Glutamatergic neuron (in vitro differentiated cells): Measurements from ENCODE around the gene ADAMTS13. TPM values are rescaled to one million over a fixed set of nuclear protein-coding genes. Genes with fewer than 3 reads are reported as not detected.
A peak's percentile ranks its signal among the peaks of the same experiment; 100 is the strongest.

ENCODE experiments used
- DNase-seq: peaks from one replicate; pipeline ENCODE4 v3.0.0; 2022
- H3K27ac Mint-ChIP-seq: one replicate; pipeline ENCODE4 v1.8.0; 2020; ENCODE audit warnings: mild to moderate bottlenecking, mixed read lengths, inconsistent platforms; ENCODE audit not compliant: unreplicated experiment
- H3K27me3 Mint-ChIP-seq: one replicate; pipeline ENCODE4 v1.8.0; 2020; ENCODE audit warnings: mild to moderate bottlenecking, moderate library complexity, mixed read lengths, inconsistent platforms; ENCODE audit not compliant: unreplicated experiment
- H3K36me3 Mint-ChIP-seq: one replicate; pipeline ENCODE4 v1.8.0; 2020; ENCODE audit warnings: mild to moderate bottlenecking, mixed read lengths, inconsistent platforms; ENCODE audit not compliant: unreplicated experiment
- H3K4me1 Mint-ChIP-seq: one replicate; pipeline ENCODE4 v1.8.0; 2020; ENCODE audit warnings: mild to moderate bottlenecking, low read depth, mixed read lengths, inconsistent platforms; ENCODE audit not compliant: unreplicated experiment
- H3K4me3 Mint-ChIP-seq: one replicate; pipeline ENCODE4 v1.8.0; 2020; ENCODE audit warnings: mild to moderate bottlenecking, mixed read lengths, inconsistent platforms; ENCODE audit not compliant: unreplicated experiment
- H3K9me3 Mint-ChIP-seq: one replicate; pipeline ENCODE4 v1.8.0; 2020; ENCODE audit warnings: mild to moderate bottlenecking, moderate library complexity, mixed read lengths, inconsistent platforms; ENCODE audit not compliant: unreplicated experiment
- CTCF ChIP-seq: fragments of 200-600 bp; sonication (generic); IDR thresholded peaks from one replicate; pipeline ENCODE4 v1.5.0; 2021; ENCODE audit not compliant: partially characterized antibody, unreplicated experiment
- total RNA-seq: library from RNA; stranded (reverse); fragmentation: NEBNext Ultra II Directional; extraction: Animal tissue kit (Norgen Biotek cat#: 25700); gene quantifications from one replicate; pipeline ENCODE4 v1.2.1, GENCODE V29; 2021; ENCODE audit not compliant: unreplicated experiment

ADAMTS13 gene
- total RNA-seq, 1 donor from 2014 or later: 27.9 TPM

DNA sequence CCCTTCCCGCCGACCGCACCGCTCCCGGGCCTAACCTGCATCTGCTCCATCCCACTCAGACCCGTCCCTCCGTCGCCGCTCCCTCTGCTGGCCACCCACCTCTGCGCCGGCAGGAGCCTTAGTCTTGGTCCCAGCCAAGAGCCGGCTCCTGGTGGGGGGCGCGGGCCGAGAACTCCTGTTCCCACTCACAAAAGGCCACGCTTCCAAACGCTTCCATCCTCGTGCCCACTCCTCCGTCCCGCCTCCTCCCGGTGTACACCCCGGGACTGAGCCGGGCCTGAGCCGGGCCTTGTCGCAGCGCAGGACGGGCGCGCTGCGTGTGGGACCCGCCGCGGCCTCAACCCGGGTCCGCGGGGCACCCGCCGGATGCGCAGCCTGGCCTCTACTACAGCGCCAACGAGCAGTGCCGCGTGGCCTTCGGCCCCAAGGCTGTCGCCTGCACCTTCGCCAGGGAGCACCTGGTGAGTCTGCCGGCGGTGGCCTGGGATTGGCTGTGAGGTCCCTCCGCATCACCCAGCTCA lies 7.5 kb downstream of the ADAMTS13 start:
- peak; percentile 89 for DNase-seq
- H3K27me3 Mint-ChIP-seq: peaks cover under 1% of the 10 kb centered on the region
- H3K27ac Mint-ChIP-seq: no peak overlapping the region
- peaks cover 4% of the 10 kb centered on the region for H3K9me3 Mint-ChIP-seq
- no peak overlapping the region for H3K4me3 Mint-ChIP-seq
- H3K4me1 Mint-ChIP-seq: peaks cover 2% of the 10 kb centered on the region
- peak; percentile 27 for TF ChIP-seq CTCF
- peaks cover 7% of the 10 kb centered on the region for H3K36me3 Mint-ChIP-seq

DNA sequence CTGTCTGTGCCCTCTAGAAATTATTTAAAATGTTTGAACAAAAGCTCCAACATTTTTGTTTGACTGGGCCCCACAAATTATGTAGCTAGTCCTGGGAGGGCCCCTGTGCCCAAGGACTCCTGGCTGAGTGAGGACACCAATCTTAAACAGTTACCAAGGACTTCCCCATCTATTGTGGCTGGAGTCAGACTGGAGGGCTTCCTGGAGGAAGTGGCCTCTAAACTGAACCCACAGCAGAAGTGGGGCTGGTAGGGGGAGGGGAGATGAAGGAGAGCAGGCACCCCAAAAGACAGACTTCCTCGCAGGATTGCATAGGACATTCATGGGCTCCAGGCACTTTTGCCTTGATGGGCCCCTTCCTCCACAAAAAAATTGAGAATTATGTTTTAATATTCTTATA lies 8.1 kb downstream of the ADAMTS13 start:
- no peak for TF ChIP-seq CTCF
- peaks cover 10% of the 10 kb centered on the region for H3K36me3 Mint-ChIP-seq
- H3K27ac Mint-ChIP-seq: no peak overlapping the region
- DNase-seq: no peak
- peaks cover 2% of the 10 kb centered on the region for H3K27me3 Mint-ChIP-seq
- H3K4me3 Mint-ChIP-seq: no peak overlapping the region
- H3K9me3 Mint-ChIP-seq: peaks cover 4% of the 10 kb centered on the region
- H3K4me1 Mint-ChIP-seq: peaks cover 2% of the 10 kb centered on the region

DNA sequence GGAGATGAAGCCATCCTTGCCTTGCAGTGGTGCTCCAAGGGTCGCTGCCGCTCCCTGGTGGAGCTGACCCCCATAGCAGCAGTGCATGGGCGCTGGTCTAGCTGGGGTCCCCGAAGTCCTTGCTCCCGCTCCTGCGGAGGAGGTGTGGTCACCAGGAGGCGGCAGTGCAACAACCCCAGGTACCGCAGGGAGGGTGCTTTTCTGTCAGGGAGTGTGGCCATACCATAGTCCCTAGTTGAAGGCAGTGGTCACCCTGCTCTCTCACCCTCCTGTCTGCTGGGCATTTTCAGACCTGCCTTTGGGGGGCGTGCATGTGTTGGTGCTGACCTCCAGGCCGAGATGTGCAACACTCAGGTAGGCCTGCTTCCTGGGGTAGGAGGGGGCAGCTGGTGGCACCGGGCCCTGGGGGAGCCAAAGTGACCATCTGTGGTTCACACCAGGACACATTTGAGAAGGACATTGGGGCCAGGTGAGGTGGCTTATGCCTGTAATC lies 11.2 kb downstream of the ADAMTS13 start:
- TF ChIP-seq CTCF: no peak
- DNase-seq: no peak
- Mint-ChIP-seq H3K27ac (no peak overlapping the region), H3K27me3 (peaks cover 2% of the 10 kb centered on the region), H3K36me3 (peaks cover 4% of the 10 kb centered on the region), H3K4me1 (no peaks in the 10 kb centered on the region), H3K4me3 (no peak overlapping the region), H3K9me3 (no peaks in the 10 kb centered on the region)

GRCh38 chr9:133436681-133437080 lies 14.5 kb downstream of the ADAMTS13 start:
- Mint-ChIP-seq H3K27me3 (peaks cover 12% of the 10 kb centered on the region), H3K9me3 (no peaks in the 10 kb centered on the region), H3K27ac (no peak overlapping the region), H3K4me1 (peaks cover 1% of the 10 kb centered on the region), H3K4me3 (no peak overlapping the region), H3K36me3 (peaks cover 4% of the 10 kb centered on the region)
- TF ChIP-seq CTCF: no peak
- DNase-seq: no peak

DNA sequence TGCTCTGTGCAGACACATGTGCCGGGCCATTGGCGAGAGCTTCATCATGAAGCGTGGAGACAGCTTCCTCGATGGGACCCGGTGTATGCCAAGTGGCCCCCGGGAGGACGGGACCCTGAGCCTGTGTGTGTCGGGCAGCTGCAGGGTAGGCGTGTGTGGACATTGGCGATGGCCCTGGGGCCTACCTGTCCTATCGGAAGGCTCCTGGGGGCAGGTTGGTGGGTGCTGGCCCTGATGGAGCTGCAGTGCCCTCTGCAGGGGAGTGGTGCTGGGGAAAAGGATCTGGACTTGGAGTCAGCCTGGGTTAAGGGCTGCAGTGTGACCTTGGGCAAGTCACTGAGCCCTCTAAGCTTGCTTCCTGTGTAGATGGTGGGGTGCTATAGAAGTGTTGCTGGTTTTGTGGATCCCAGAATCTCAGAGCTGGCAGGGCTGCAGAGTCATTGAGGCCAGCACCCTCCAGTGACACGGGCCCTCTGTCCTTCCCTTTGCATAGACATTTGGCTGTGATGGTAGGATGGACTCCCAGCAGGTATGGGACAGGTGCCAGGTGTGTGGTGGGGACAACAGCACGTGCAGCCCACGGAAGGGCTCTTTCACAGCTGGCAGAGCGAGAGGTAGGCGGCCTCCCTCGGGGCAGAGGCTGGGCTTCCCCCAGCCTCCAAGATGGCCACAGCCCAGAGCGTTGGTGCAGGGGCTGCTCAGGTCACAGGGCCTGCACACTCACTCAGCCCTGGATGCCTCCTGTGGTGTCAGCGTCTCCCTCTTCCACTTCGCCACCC lies 15.8 kb downstream of the ADAMTS13 start:
- no peaks in the 10 kb centered on the region for H3K9me3 Mint-ChIP-seq

More for the DNA sequence above, 15.8 kb downstream of the ADAMTS13 start:
- Mint-ChIP-seq H3K27me3 (peaks cover 12% of the 10 kb centered on the region), H3K4me3 (no peak overlapping the region), H3K4me1 (peaks cover 3% of the 10 kb centered on the region), H3K36me3 (peaks cover 4% of the 10 kb centered on the region), H3K27ac (no peak overlapping the region)
- no peak for DNase-seq
- TF ChIP-seq CTCF: no peak
